ENCODE results near the gene HMGB1. TPM values are rescaled to one million over a fixed set of nuclear protein-coding genes. Genes with fewer than 3 reads are reported as not detected.
A peak's percentile ranks its signal among the peaks of the same experiment; 100 is the strongest.

Gene HMGB1
- total and polyA plus RNA-seq, 2 experiments from 2014 or later = 727 to 2,970 TPM

DNA sequence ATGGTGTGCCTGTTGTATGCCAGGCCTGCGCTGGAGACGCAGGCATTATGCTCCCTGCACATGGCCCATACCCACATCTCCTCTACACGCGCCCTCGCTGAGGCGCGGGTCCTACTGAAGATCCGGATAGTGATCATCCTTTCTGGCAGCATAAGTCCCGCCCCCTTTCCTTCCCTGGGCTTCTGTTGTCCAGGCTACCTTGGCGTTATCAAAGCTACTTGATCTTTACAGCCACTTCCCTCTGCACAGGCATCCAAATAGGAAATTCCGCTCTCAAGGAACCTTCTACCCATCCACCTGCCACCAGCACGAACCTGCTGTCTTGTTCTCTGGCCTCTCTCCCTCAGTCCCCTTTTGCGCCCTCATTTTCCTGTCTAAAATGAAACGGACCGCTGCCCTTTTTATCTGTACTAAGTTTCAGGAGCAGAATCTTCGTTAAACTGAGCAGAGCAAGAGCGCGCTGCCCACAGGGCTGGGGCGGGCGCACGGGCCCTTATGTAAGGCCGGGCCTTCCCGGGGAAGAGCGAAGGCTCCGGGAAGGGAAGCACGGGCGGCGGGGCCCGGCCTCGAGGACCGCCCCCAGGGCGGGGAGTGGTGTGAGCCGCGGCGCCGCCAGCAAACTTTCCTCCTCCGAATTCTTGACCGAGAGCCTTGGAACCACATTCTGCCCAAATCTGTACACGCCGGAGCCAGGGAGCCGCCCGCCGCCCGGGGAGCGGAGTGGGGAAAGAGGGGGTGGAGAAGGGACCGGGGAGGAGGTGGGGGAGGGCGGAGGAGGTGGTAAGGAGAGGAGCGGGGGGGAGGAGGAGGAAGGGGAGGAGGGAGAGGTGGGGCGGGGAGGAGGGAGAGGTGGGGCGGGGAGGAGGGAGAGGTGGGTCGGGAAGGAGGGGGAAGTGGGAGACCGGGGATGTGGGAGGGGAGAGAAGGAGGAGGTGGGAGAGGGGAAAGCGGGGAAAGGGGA lies 44.4 kb downstream of the HMGB1 start:
- Histone ChIP-seq H3K4me2 (peak overlapping the region; percentile 98), H3K36me3 (ENCODE audit: insufficient read depth) (no peaks in the 10 kb centered on the region), H3K4me3 (peak overlapping the region; percentile 98), H3K27ac (ENCODE audit: low read depth) (peak overlapping the region; percentile 99), H3K79me2 (replicated peaks; ENCODE audit: insufficient read depth) (no peaks in the 10 kb centered on the region), H4K20me1 (replicated peaks; ENCODE audit: insufficient read depth) (no peaks in the 10 kb centered on the region), H3K4me1 (ENCODE audit: insufficient read depth) (peaks cover 8% of the 10 kb centered on the region), H2AFZ (peak overlapping the region; percentile 100), H3K9me2 (ENCODE audit: insufficient read depth) (no peaks in the 10 kb centered on the region), H3F3A (replicated peaks; ENCODE audit: low read depth) (peaks cover 10% of the 10 kb centered on the region), H3K27me3 (ENCODE audit: insufficient read depth) (peaks cover 12% of the 10 kb centered on the region; the same call in 1 of the 2 replicates)
- TF ChIP-seq POLR2AphosphoS5 (IDR thresholded peaks at IDR 0.05; ENCODE audit: low read depth) = peak; percentile 30
- no peak for TF ChIP-seq ZNF462 (CRISPR knock-in tag; IDR thresholded peaks at IDR 0.05)
- TF ChIP-seq EZH2 (IDR thresholded peaks at IDR 0.05; ENCODE audit: low read depth, unreplicated experiment) = no peak
- no peaks in the 10 kb centered on the region for H3K36me3 Mint-ChIP-seq (ENCODE audit: low read depth)
- ATAC-seq (peak; percentile 82), DNase-seq (ENCODE audit: low spot score) (peak; percentile 78)
- peak overlapping the region; percentile 90 for H3K27ac Mint-ChIP-seq
- peaks cover 16% of the 10 kb centered on the region for H3K27me3 Mint-ChIP-seq (ENCODE audit: insufficient read depth, low read depth, poor library complexity)
- H3K9me3 Mint-ChIP-seq = no peaks in the 10 kb centered on the region; the same call in 2 of the 3 replicates
- peak overlapping the region; percentile 87 for H3K4me3 Mint-ChIP-seq
- H3K4me1 Mint-ChIP-seq = peaks cover 15% of the 10 kb centered on the region
